Left forelimb (tissue), 1 donor: ENCODE data around the gene CCDC33.

Experiments
- DNase-seq: peaks from one replicate; pipeline ENCODE4 v3.0.0-alpha.2; 2018; ENCODE audit warnings: low spot score

CCDC33 gene

DNA sequence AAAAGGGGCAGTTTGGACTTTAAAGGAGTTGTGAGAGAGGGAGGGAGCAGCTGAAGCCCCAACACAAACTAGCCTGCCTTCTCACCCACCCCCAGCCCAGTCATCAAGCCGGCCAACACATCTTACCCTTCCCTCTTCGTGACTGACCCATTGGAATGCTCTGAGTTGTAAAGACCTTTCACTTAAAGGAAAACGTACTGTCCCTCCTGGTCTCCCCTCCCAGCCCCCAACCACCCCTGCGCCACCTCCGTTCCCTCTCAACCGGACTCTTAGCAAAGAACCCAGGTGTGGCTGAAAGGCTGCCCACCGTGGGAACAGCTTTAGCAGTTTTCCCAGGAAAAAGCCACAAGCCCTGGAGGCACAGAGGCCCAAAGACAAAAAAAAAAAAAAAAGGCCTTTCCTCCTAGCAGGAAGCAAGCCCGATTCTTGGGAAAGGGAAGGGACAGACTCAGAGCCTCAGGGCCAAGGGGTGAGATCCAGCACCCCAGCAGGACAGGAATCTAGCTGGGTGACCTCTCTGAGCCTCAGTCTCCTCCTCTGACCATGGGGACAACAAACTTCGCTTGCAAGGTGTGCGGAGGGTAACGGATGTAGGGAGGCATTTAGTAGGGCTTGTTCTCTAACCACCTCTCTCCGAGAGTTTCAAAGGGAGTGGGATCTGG is 128.9 kb downstream of the CCDC33 start:
- no peak for DNase-seq

DNA sequence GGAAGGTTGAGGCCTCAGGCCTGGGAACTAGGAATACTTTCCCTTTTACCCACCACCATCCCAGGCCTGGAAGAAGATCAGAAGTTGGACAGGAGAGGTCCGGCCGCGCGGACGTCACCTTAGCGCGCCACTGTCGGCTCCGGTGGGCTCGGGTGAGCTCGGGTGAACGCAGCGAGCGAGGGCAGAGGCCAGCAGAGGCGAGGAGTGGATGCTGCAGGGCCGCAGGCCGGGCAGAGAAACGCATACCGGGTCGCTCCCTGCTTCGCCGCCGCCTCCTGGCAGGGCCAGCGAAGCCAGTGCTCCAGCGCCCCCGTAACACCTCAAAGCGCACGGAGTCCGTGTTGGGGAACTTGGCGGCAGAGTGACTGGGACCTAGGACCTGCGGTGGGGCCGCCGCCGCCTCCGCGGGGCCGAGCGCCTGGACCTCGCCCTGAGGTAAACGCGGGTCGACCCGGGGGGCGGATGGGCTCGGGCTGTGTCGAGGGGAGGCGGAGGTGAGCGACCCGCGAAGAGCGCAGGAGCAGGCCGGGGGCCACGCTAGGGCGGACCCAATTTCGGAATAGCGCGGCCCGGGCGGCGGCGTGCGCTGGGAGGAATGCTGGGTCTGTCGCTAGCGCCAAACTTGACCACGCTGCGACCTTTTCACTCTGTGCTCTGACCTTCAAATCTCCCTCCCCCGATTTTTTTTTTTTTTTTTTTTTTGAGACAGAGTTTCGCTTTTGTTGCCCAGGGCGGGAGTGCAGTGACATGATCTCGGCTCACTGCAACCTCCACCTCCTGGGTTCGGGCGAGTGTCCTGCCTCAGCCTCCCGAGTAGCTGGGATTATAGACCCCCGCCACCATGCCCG is 129.7 kb downstream of the CCDC33 start:
- DNase-seq, result peak; percentile 87

DNA sequence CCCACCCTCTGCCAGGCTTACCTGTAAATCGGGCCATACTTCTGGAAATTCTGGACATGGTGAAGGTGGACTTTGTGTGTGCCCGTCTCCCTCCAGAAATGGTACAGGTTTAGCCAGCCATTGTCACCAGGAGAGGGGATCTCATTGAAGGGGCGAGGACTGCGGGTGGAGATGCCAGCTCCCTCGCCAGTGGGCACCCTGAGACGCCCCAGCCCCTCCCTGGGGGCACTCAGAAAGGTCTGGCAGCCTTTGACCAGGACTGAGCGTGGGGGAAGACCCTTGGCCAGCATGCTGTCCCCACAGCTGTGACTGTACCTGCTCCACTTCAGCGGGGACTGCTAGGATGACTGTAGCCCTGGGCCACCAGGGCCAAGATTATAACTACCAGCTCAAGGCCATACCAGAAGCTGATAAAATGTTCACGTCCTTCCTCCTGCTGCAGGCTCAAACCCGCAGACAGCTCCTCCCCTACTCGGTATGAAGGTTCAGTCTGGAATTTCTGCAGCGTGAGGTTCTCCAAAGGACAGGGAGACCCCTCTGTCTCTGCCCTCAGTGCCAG is 131.2 kb downstream of the CCDC33 start, which contains the start of gene CYP11A1:
Gene CYP11A1, minus strand, starts transcription at position 351 of the 559 bp plus-strand sequence. Its CDS starts 61 bp downstream, at position 290.
- DNase-seq, result peak; percentile 47

DNA sequence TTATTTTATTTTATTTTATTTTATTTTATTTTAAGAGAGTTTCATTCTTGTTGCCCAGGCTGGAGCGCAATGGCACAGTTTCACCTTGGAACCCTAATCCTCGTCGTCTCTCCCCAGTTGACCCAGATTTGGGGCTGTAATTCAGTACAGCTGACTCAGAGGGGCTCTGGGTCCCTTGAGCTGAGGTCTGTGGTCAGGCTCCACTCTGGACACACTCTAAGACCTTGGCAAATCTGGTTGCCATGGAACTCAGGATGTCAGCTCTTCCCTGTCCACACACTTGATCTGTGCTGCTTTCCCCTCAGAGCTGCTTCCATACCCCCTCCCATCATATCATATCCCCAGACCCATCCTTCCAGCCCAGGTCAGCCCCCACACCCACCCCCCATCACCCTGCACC is 132.0 kb downstream of the CCDC33 start:
- DNase-seq, result no peak

DNA sequence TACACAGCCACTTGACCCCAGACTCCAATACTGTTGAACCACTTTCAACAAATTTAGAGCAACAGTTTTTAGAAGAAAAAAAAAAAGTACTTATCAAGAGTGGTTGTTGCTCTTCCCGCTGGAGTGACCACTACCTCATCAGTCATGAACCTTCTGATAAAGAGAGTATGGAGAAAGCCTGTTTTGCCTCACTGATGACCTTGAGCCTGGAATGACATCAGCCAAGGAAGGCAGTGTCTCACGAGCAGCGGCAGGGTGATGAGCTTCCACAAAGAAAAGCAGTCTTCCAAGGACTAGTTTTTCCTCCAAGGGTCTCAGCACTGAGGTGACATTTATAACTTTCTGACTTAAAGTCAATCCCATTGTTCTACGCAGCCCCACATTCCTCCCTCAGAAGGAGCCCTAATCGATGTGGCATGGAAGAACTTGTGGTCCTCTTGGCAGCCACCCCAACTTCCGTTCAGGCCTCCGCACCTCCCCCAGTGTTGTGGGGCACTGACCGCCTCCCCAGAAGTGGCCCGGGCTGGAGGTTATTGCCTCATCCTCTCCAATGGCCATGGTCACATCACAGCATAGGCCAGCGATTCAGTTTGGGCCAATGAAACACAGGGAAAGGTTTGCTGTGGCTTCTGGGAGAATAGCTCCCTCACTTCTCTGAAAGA is 133.1 kb downstream of the CCDC33 start:
- no peak for DNase-seq

DNA sequence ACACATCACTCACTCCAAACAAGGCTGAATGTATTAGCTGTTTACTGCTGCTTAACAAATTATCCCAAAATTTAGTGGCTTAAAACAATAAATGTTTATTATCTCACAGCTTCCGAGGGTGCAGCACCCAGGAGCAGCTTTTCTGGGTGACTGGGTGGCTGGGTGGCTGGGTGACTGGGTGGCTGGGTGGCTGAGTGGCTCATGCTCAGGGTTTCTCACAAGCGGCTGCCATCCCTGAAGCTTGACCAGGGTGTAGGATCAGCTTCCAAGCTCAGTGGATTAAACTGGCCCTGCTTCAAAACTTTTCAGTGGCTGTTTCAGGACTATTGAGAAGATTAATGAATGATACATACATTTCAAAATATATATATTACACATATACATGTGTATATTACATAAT is 133.6 kb downstream of the CCDC33 start:
- no peak for DNase-seq

DNA sequence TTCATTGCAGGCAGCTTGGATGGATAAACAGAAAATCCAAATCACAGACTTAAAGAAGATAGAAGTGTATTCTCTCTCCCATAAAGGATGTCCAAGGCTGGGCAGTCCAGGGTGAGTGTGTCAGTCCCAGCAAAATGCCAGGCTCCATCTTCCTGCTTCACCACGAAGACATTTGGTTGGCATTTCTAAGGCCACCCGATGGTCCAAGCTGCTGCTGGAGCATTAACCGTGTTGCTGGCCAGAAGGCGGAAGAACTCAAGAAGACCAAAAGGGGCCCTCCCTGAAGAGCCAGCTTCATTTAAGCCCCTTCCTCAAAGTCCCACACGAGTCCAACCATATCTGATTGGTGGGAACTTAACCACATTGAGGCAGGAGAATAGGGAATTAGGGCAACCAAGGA is 134.3 kb downstream of the CCDC33 start:
- DNase-seq, result peak; percentile 37

DNA sequence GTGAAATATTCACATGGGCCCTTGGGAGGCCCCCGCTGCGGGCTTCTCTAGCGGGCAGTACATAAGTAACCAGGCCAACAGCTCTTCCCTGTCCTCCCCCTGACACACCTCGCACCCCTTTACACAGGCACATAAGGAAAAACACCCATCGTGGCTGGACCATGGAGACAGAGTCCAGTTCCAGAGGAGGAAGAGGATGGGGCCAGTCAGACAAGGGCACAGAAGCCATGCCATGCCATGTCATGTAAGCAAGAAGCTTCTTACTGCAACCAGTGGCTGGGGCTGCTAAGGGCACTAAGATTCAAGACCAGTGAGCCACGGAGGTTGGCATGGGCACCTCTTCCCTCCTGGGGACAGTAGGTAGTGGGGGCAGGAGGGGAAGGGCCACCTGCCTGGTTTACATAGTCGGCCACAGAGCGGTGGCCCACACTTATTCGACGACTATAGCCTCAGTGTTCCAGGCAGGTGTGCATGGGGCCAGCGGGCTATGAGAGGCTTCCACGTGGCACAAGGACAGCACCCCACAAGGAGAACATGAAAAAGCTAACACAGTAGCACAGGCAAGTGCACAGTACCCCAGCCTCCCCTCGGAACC is 137.0 kb downstream of the CCDC33 start:
- peak; percentile 41 for DNase-seq

DNA sequence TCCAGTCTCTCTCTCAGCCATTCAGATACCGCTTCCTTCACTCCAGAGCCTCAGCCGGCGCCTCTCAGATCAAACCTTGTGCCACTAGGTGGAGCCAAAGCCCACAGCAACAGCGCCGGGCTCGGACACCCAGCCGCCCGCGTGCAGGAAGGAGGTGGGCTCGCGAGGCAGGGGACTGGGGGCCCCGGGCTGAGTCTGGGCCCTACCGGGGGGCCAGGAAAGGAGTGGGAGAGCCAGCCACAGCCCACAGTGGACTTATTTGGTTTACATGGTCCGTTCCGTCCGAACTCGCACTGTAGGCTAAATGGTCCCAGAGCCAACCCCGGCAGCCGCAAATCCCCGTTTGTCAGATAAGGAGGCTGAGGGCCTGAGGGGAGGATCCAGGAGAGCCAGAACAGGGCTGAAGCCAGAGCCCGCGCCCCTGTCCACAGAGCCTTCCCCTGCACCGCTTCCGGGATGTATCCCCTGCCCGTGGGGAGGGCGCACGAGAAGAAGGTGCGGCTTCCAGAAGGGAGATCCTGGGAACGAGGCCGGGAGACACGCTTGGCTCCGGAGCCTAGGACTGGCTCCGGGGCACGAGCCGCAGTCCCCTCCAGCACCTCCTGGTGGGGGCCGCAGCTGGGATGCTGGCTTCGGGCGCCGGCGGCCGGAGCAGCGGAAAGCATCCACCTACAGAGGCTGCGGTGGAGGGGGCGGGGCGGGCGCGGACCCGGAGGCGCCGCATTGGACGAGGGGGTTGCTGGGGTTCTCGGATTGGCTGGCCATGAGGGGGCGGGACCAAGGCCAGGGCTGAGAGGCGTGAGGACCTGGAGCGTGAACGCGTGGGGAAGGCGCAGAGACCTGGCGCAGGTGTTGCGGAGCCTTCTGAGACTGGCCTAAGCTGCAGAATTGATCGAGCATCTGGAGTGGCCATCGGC is 137.9 kb downstream of the CCDC33 start:
- peak; percentile 92 for DNase-seq

DNA sequence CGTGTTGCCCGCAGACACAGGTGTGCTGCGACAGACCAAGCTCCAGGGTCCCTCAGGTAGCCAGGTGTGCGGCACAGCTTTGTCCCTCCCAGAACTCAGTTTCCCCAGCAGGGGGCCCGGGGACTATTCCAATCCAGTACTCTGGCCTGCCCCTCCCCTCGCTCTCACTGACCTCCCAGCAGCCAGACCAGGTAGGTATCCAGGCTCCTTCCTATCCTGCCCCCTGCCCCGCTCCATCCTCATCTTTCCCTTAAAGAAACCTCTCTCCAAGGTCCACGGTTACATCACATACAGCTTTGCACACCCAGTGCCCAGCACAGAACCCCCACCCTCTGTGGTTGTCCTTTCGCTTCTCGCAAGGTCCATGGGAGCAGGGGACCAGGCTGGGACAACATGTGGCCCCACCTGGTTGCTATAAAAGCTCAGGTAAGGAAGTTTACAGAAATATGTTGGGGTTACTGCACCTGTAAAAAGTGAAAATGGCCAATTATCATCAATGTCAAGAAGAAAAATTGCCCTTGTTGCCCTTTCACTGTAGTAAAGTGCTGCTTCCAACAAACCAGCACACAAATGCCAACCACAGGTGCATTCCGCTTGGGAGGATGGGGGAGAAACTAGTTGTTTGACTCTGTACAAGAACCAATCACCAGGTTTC is 138.6 kb downstream of the CCDC33 start:
- DNase-seq, result no peak

DNA sequence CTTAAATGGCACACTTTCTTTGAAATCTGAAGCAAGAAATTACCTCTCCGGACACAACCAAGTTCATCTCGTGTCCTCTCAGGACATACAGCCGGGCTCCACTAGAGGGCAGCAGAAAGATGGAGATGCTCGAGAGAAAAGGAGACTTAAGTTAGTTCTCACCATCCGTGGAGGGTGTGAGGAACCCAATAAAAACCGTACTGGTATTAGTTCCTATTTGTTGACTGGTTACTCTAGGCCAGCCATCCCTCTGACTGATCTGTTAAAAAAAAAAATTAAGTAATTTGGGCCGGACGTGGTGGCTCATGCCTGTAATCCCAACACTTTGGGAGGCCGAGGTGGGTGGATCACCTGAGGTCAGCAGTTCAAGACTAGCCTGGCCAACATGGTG is 139.2 kb downstream of the CCDC33 start:
- peak; percentile 78 for DNase-seq

DNA sequence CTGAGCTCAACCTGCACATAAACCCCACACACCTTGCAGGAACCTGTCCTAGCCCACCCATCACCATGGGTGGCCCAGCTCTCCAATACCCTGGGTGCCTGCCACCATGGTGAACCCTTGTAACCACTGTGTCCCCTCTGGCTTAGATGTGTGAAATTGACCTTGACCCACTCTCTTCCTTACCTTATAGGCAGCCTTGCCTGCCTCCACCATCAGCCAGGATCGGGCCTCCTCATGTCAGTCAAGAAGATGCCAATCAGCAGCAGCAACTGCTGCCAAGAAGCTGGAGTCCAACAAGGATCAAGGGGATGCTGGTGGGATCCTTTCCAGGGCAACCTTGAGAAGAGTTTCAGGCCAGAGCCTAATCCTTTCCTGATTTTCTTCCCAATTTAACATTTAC is 140.1 kb downstream of the CCDC33 start:
- peak; percentile 34 for DNase-seq

DNA sequence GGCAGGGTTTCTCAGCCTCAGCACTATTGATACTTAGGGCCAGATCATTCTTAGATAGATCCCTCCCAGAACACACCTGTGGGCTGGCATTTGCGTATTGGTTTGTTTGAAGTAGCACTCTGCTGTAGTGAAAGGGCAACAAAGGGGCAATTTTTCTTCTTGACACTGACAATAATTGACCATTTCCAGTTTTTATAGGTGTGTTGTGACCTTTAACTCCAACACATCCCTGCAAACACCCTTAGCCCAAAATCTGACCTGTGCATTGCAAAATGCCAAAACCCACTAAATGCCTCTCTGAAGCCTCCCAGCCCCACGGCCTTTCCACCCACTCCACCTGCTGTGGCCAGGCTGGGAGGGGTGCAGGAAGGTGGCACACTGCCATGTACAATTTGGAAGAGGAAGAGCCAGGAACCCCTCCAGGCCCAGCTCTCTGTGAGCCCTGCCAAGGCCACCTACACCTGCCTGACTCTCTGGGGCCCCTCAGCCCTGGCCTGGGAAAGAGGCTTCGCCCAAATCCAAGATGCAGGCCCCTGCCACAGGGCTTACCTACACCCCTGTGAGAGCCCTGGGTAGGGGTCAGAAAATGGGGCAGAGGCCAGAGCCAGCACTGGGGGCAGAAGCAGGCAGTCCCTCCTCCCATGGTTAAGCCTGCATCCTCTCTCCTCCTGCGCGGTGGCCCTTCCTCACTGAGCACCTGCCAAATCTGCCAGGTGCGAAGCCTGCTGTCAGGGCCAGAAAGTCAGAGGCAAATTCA is 140.9 kb downstream of the CCDC33 start:
- DNase-seq, result peak; percentile 64

DNA sequence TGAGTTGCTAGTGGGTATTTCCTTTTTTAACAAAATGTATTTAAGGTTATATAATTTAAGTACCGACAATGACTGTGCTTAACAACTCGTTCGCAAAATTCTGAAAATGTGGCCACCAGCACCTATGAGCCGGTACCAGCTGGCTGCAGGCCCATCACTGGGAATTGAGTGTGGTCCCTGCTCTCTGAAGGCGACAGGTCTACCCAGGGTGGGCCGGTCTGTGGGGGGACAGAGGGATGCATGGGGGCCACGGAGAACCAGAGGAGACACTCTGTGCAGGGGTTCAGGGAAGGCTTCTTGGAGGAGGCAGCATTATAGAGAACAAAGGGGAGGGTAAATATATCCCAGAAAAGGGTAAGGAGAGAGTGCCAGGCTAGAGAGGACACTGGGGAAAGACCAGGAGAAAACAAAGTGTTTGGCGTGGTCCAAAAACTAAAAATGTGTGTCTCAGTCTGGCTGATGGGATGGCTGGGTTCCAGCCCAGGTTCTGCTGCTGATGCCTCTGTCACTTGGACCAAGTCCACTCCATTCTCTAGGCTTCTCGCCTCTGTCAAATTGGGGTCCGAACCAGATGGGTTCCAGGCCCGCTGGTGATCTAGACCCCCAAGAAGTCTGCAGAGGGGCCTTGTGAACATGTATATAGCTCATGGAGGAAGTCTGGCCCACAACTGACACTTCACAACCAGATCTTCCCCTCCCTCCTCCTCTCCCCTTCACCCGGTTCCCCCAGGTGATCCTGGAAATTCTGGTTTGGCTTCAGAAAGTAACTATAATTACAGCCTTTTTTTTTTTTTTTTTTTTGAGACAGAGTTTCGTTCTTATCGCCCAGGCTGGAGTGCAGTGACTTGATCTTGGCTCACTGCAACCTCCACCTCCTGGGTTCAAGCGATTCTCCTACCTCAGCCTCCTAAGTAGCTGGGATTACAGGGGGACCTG is 142.0 kb downstream of the CCDC33 start:
- peak; percentile 53 for DNase-seq

DNA sequence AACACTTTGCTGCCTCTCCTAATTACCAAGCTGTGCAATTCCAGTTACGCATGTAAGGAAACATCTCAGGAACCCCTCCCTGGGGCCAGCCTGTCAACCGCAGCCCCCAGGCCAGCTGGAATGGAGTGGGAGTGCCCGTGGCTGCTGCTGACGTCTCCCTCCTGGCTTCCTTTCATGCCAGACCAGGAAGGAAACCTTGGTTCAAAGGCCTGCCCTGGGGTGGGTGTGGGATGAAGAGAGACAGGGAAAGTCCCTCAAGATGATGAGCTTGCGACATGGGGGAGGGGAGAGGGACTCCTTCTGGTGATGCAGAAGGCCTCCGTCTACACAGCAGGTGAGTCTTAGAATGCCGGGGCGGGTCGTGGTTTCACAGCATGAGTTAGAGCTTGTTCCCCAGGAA is 142.7 kb downstream of the CCDC33 start:
- DNase-seq, result no peak

DNA sequence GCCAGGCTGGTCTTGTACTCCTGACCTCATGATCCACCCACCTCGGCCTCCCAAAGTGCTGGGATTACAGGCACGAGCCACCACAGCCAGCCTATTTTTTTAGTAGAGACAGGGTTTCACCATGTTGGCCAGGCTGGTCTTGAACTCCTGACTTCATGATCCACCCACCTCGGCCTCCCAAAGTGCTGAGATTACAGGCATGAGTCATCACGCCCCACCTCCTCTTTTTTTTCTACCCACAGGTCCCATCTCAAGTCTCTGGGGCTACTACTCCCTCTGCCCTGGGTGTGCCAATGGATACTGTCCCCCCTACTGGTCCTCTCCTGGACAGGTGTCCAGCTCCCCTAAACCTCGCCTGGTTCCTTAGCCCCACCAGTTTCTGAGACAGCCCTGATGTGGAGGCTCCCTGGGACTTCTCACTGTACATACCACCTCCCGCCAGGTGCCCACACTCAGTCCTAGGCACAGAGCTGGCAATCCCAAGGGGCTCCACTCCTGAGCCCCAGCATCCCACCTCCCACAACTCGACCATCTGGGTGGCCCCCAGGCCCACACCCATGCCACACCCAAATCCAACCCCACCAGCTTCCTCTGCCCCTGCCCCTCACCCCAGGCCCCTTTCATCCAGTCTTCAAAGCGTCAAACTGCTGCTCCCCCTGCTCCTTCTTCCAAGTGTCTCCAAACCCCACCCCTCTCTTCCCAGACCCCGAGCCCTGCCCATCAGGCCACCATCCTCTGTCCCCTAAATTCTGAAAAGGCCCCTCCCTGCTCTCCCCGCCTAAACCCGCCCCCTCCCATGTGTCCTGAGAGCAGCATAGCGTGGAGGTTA is 144.4 kb downstream of the CCDC33 start:
- no peak for DNase-seq

DNA sequence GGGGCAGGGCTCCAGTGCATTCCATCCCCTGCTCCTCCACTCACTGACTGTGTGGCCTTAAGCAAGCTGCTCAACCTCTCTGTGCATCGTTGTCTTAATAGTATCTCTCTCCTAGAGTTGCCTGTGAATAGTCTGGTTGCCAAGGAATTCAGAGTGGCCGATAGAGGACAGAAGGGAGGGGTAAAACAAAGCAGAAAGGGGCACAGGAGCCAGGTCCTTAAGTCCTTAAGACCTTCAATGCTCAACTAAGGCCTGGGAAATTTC is 145.0 kb downstream of the CCDC33 start:
- no peak for DNase-seq

DNA sequence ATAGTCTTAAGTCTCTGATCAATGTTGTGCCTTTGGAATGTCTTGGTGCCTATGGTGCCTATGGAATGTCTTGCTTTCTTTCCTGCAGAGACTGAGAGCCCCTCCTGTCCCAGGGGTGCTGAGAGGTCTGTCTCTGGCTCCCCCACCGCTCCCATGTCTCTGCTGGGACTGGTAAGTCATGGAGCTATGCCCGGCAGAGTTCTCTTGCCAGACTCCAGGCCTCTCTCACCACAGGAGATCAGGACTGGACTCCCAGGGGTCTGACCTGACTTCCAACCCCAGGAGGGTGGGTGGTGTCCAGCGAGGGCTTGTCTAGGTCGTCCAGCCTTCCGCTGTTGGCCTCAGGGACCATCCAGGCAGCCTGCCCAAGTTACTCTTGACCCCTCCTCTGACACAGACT is 145.4 kb downstream of the CCDC33 start:
- DNase-seq, result no peak
